Heart right ventricle (tissue), 16 donors: ENCODE data around the gene ACTL7B. TPM values are rescaled to one million over a fixed set of nuclear protein-coding genes. Genes with fewer than 3 reads are reported as not detected.

Experiments used
- ATAC-seq, 8 donors: fragments of 200-7000 bp; cut with Tn5 transposase; one replicate each; pipeline ENCODE4 v1.9.1; 2020; ENCODE audit warnings: mild to moderate bottlenecking in 8 of 8, moderate library complexity in 8 of 8, moderate number of reproducible peaks in 1 of 8
- DNase-seq, 2 donors: peaks; one replicate each; pipeline ENCODE4 v3.0.0-alpha.2; 2020
- H3K27ac ChIP-seq, 10 donors: fragments of 200-600 bp; sonication (generic) in 2 of 10; one replicate each; pipeline versions ENCODE4 v1.5.0 to v1.8.0; 2020 to 2022; ENCODE audit warnings: mild to moderate bottlenecking in 3 of 10
- H3K27me3 ChIP-seq, 7 donors: fragments of 200-600 bp; one replicate each; pipeline ENCODE4 v1.8.0; 2021 to 2022; ENCODE audit warnings: mild to moderate bottlenecking in 2 of 7
- H3K36me3 ChIP-seq, 9 donors: fragments of 200-600 bp; sonication (generic) in 1 of 9; one replicate each; pipeline versions ENCODE4 v1.5.0 to v1.8.0; 2020 to 2022; ENCODE audit warnings: mild to moderate bottlenecking in 2 of 9
- H3K4me1 ChIP-seq, 9 donors: fragments of 200-600 bp; sonication (generic) in 1 of 9; one replicate each; pipeline versions ENCODE4 v1.5.0 to v1.8.0; 2020 to 2022; ENCODE audit warnings: mild to moderate bottlenecking in 4 of 9
- H3K4me3 ChIP-seq, 10 donors: fragments of 200-600 bp; sonication (generic) in 2 of 10; one replicate each; pipeline versions ENCODE4 v1.5.0 to v1.8.0; 2020 to 2022; ENCODE audit warnings: mild to moderate bottlenecking in 7 of 10, moderate library complexity in 2 of 10
- H3K9me3 ChIP-seq, 11 donors: fragments of 200-600 bp in 10 of 11; sonication (generic) in 2 of 11; one replicate each; pipeline versions ENCODE4 v1.5.0 to v1.8.0; 2013 to 2022; ENCODE audit warnings: mild to moderate bottlenecking in 2 of 11, control low read depth in 1 of 11, moderate library complexity in 1 of 11
- WGBS, 2 donors: extraction: QIAGEN DNeasy Blood & Tissue Kit; methylation state at CpG; one replicate each; pipeline ENCODE4 v1.1.7; 2013; ENCODE audit warnings: inconsistent platforms in 1 of 2; 5-methylcytosine and 5-hydroxymethylcytosine counted together
- intact Hi-C, 10 donors: fragments of 100-400 bp; cut with DNase I; formaldehyde crosslinking; loops; one replicate each; pipeline versions ENCODE4 v1.11.1 to v1.14.2; 2022
- long read RNA-seq, 3 donors: library from polyadenylated mRNA; unstranded; transcript quantifications; one replicate each; pipeline ENCODE4 v2.0.0, GENCODE V29; 2020 to 2021
- polyA plus RNA-seq, 2 donors: library from polyadenylated mRNA; stranded (reverse); fragments of 200-250 nt; gene quantifications; one replicate each; pipeline ENCODE4 v1.2.3, GENCODE V29; 2013
- total RNA-seq, 10 donors: library from RNA; stranded (reverse); fragmentation: NEBNext Ultra II Directional in 3 of 10; extraction: Animal tissue kit (Norgen Biotek cat#: 25700) in 3 of 10; gene quantifications; one replicate each; pipeline versions ENCODE4 v1.2.1 to v1.2.4, GENCODE V29; 2021 to 2023
- TF ChIP-seq, protein P1 (sequence below), 9 donors: fragments of 200-600 bp; sonication (generic) in 2 of 9; IDR thresholded peaks; one replicate each; pipeline versions ENCODE4 v1.5.0 to v1.8.0; 2021 to 2022; ENCODE audit warnings: antibody characterized with exemption in 9 of 9, mild to moderate bottlenecking in 5 of 9, moderate library complexity in 1 of 9
- donor health status: Arrhythmogenic right ventricular cardiomyopathy.
- donor health status: ischemic (EF 13 %, LVEDD 7.1; RV severe dilation, severe dysfunction).
- donor health status: healthy with polysubstance abuse.
- donor health status: DM: no; HTN: yes; CAD: no.
- donor health status: DM: no; HTN: no; CAD: no.
- donor health status: ischemic (EF 25% LVEDD 6.9; RV normal size, moderate dysfunction).
- donor health status: ischemic (EF 25% LVEDD 5.7; RV mildly dilated, moderate dysfunction).
- donor health status: healthy.
- donor health status: DM: yes; HTN: yes; CAD: no.
- donor health status: Ischemic cardiomyopathy.
- donor health status: ischemic (EF 35%, LVEDD 5.7; RV mildly dilated, moderate dysfunction).
- donor health status: nonischemic (EF 11% LVEDD 7.7; RV severe dilation, severe dysfunction).
- donor health status: DM: yes; HTN: yes; CAD: no.
- donor health status: PGD.
- donor health status: ischemic (EF 29% LVEDD 5.4; RV normal size, mild dysfunction).
- donor health status: nonischemic (EF 23%, LVEDD 6.1; RV moderate dilation, normal function).

The ACTL7B gene
- total RNA-seq (not detected), polyA plus RNA-seq (not detected)
- long read RNA-seq, donor 1: 0 reads
- long read RNA-seq, donor 2: 0 reads
- long read RNA-seq, donor 3: 0 reads

DNA sequence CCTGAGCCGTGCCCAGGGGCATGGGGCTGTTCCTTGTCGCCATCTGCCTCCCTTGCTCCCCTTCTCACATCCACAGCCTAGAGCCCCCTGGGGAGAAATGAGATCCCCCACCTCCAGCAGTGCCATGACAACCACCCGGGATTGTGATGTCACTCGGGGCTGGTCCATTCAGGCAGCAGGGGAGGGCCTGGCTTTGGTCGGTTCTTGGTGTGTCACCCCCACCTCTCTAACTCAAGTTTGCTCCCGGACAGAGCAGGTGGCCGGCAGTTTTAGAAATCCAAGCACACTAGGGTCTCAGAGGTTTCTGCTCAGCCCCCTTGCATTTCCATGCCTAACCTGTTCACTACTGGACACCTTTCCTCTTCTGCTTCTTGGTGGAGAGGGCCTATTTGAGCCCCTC lies at the start of gene ACTL7B:
ACTL7B (minus strand) TSS at position 99 of the 400 bp plus-strand sequence; CDS start at position 43, 56 bp downstream.
- H3K4me1 ChIP-seq: no peaks in the 10 kb centered on the region
- no peak within 1 kb of the TSS for H3K4me3 ChIP-seq
- ATAC-seq (no peak), DNase-seq (no peak)
- H3K36me3 ChIP-seq: no peaks in the 10 kb centered on the region
- no peak within 1 kb of the TSS for H3K27ac ChIP-seq
- no peaks in the 10 kb centered on the region for H3K9me3 ChIP-seq
- intact Hi-C loops: no loop called here
- 77 to 78% methylated on average over 7 of the region's 7 CpGs for WGBS, 2 donors
- TF ChIP-seq, protein P1, sequence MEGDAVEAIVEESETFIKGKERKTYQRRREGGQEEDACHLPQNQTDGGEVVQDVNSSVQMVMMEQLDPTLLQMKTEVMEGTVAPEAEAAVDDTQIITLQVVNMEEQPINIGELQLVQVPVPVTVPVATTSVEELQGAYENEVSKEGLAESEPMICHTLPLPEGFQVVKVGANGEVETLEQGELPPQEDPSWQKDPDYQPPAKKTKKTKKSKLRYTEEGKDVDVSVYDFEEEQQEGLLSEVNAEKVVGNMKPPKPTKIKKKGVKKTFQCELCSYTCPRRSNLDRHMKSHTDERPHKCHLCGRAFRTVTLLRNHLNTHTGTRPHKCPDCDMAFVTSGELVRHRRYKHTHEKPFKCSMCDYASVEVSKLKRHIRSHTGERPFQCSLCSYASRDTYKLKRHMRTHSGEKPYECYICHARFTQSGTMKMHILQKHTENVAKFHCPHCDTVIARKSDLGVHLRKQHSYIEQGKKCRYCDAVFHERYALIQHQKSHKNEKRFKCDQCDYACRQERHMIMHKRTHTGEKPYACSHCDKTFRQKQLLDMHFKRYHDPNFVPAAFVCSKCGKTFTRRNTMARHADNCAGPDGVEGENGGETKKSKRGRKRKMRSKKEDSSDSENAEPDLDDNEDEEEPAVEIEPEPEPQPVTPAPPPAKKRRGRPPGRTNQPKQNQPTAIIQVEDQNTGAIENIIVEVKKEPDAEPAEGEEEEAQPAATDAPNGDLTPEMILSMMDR (IDR thresholded peaks at IDR 0.05): no peak
- peaks cover 0 to 6% (median 0%) of the 10 kb centered on the region in 7 donors for H3K27me3 ChIP-seq

GRCh38 chr9:108905494-108905893 lies 49.7 kb upstream of the ACTL7B start:
- intact Hi-C loops: no loop called here
- TF ChIP-seq, protein P1 (IDR thresholded peaks at IDR 0.05): no peak
- WGBS, 2 donors: 90 to 94% methylated on average over 2 of the region's 2 CpGs
- no peaks in the 10 kb centered on the region for H3K4me1 ChIP-seq
- H3K36me3 ChIP-seq: peaks cover 0 to 100% (median 76%) of the 10 kb centered on the region in 9 donors
- ATAC-seq (no peak), DNase-seq (no peak)
- no peak overlapping the region for H3K4me3 ChIP-seq
- no peaks in the 10 kb centered on the region for H3K9me3 ChIP-seq
- H3K27ac ChIP-seq: no peak overlapping the region
- H3K27me3 ChIP-seq: no peaks in the 10 kb centered on the region

GRCh38 chr9:108904161-108904560 lies 48.4 kb upstream of the ACTL7B start:
- 94 to 99% methylated on average over 3 of the region's 3 CpGs for WGBS, 2 donors
- TF ChIP-seq, protein P1 (IDR thresholded peaks at IDR 0.05): no peak
- no peaks in the 10 kb centered on the region for H3K4me1 ChIP-seq
- H3K4me3 ChIP-seq: no peak overlapping the region
- no peaks in the 10 kb centered on the region for H3K9me3 ChIP-seq
- H3K27ac ChIP-seq: no peak overlapping the region
- DNase-seq: no peak
- H3K36me3 ChIP-seq: peaks cover 0 to 100% (median 70%) of the 10 kb centered on the region in 9 donors
- H3K27me3 ChIP-seq: no peaks in the 10 kb centered on the region
- intact Hi-C loops: no loop called here
- no peak for ATAC-seq

DNA sequence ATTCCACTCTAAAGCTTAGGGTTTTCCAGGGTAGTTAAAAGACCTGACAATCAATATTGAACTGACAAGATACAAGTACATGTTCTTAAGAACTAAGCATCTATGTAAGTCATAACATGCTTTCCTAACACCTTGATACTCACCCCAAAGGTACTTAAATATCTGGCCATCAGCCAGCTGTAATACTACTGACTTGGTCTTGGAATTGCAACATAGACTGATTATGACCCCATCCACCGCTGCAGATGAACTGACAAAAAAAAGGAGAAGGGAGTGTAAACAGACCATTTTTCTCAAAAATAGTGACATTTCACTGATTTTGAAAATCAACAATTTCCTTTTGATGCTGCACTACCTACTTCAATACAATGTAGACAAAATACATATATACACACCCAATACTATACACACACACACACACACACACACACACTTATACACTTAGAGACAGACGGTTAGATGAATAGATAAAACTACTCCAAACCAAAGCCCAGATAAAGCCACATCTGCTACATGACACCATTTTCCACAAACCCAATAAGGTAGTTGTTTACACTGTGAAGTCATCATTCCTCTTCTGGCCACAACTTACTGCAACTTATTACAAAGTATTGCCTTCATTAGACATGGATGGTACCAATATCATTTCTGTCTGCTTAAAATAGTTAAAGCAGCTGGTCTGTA lies 47.8 kb upstream of the ACTL7B start:
- Histone ChIP-seq H3K36me3 (peaks cover 0 to 100% (median 69%) of the 10 kb centered on the region in 9 donors), H3K27me3 (no peaks in the 10 kb centered on the region), H3K4me1 (no peaks in the 10 kb centered on the region), H3K4me3 (no peak overlapping the region), H3K27ac (no peak overlapping the region), H3K9me3 (no peaks in the 10 kb centered on the region)
- intact Hi-C loops: no loop called here
- DNase-seq (no peak), ATAC-seq (no peak)
- 85 to 89% methylated on average over 2 of the region's 2 CpGs for WGBS, 2 donors
- TF ChIP-seq, protein P1 (IDR thresholded peaks at IDR 0.05): no peak
